ENCODE data around the gene TMEM35B. TPM values are rescaled to one million over a fixed set of nuclear protein-coding genes. Genes with fewer than 3 reads are reported as not detected.
"Not testable (repeated sequence)": the region's sequence is repeated elsewhere in the genome, so short reads cannot be mapped to it uniquely, and the experiment has no call there.

Gene TMEM35B
- total RNA-seq, 1 donor from 2014 or later = 4.9 TPM

- no peak for DNase-seq (ENCODE audit: low spot score in 2 of 2)
- no peak for FAIRE-seq
Observed at GRCh38 chr1:34976384-34977209, 8.6 kb downstream of the TMEM35B start.

GRCh38 chr1:34975771-34976170 lies 9.4 kb downstream of the TMEM35B start:
- FAIRE-seq (no peak), DNase-seq (ENCODE audit: low spot score in 2 of 2) (no peak)

- FAIRE-seq (no peak), DNase-seq (ENCODE audit: low spot score in 2 of 2) (no peak)
Observed at GRCh38 chr1:34975338-34975737, 9.8 kb downstream of the TMEM35B start.

DNA sequence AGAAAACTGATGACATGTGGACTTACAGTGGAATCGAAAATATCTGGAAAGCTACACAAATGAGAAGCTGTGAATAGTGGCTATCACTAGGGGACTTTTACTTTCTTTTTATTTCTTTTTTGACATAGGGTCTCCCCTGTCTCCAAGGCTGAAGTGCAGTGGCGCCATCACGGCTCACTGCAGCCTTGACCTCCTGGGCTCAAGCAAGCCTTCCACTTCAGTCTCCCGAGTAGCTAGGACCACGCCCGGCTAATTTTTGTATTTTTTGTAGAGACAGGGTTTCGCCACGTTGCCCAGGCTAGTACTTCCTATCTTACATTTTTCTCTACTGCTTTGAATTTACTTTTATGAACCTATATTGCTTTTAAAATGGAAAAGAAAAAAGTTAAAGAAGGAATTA lies 10.5 kb downstream of the TMEM35B start:
- DNase-seq (ENCODE audit: low spot score in 2 of 2) (no peak), FAIRE-seq (no peak)

GRCh38 chr1:34973326-34973725 lies 11.8 kb downstream of the TMEM35B start:
- DNase-seq (ENCODE audit: low spot score in 2 of 2) (no peak), FAIRE-seq (no peak)

DNA sequence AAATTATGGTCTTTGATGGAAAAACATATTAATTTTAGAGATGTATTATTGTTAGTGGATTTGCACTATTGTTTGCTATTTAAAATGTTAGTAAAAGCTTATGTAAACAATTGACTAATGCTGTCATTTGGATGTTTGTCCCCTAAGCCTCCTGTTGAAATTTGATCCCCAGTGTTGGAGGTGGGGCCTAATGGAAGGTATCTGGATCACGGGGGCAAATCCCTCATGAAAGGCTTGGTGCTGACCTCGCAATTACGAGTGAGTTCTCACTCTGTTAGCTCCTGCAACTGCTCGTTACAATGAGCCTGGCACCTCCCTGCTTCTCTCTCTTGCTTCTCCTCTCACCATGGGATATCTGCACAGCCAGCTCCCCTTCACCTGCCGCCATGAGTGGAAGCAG lies 14.3 kb downstream of the TMEM35B start:
- no peak for DNase-seq (ENCODE audit: low spot score in 2 of 2)

DNA sequence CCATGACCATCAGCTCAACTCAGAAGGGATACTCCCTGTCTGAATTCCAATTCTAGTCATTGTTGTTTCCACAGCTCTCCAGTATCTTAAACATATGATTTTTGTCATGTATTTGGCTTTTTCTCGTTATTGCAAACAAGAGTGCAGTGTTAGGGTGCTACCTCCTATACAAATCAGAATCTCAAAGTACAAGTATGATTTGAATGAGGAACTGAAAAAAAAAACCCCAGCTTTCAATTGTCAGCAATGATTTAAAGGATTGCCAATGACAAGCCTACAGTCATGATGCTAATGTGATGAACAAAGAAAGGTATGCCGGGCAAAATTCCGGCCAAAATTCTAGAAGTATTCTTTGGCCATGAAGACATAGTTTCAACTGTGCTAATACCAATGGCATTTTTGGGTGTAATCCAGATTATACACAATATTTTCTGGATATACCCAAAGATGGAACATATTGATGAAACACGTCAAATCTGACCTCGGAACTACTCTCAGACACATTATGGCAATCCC lies 14.9 kb downstream of the TMEM35B start:
- FAIRE-seq (no peak), DNase-seq (ENCODE audit: low spot score in 2 of 2) (no peak)

More for the DNA sequence above, 14.3 kb downstream of the TMEM35B start:
- FAIRE-seq = no peak

- not testable (repeated sequence) for FAIRE-seq; DNase-seq (ENCODE audit: low spot score in 2 of 2)
Observed at GRCh38 chr1:34968297-34968696, 16.9 kb downstream of the TMEM35B start.

DNA sequence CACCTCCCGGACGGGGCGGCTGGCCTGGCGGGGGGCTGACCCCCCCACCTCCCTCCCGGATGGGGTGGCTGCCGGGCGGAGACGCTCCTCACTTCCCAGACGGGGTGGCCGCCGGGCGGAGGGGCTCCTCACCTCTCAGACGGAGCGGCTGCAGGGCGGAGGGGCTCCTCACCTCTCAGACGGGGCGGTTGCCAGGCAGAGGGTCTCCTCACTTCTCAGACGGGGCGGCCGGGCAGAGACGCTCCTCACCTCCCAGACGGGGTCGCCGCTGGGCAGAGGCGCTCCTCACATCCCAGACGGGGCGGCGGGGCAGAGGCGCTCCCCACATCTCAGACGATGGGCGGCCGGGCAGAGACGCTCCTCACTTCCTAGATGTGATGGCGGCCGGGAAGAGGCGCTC lies 17.5 kb downstream of the TMEM35B start:
- FAIRE-seq = not testable (repeated sequence)

GRCh38 chr1:34965597-34965996 lies 19.6 kb downstream of the TMEM35B start:
- no peak for FAIRE-seq
- DNase-seq (ENCODE audit: low spot score in 2 of 2) = no peak

More for the DNA sequence above, 17.5 kb downstream of the TMEM35B start:
- not testable (repeated sequence) for DNase-seq (ENCODE audit: low spot score in 2 of 2)

DNA sequence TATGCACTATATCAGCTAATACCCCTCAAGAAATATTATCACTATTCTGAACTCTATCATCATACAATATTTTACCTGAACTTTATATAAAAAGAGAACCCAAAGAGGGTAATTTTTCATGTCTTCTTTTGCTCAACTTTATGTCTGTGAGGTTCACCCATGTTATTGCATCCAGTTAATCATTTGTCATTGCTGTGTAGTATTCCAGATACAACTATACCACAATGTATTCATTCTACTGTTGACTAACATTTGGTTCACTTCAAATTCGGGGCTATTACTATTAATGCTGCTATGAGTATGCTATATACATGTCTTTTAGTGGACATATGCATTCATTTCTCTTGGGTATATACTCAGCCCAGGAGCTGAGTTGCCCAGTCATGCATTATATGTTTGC lies 34.7 kb downstream of the TMEM35B start:
- FAIRE-seq (no peak), DNase-seq (ENCODE audit: low spot score in 2 of 2) (no peak)

- DNase-seq (ENCODE audit: low spot score in 2 of 2); FAIRE-seq: not testable (repeated sequence)
Observed at GRCh38 chr1:34948739-34949138, 36.4 kb downstream of the TMEM35B start.

DNA sequence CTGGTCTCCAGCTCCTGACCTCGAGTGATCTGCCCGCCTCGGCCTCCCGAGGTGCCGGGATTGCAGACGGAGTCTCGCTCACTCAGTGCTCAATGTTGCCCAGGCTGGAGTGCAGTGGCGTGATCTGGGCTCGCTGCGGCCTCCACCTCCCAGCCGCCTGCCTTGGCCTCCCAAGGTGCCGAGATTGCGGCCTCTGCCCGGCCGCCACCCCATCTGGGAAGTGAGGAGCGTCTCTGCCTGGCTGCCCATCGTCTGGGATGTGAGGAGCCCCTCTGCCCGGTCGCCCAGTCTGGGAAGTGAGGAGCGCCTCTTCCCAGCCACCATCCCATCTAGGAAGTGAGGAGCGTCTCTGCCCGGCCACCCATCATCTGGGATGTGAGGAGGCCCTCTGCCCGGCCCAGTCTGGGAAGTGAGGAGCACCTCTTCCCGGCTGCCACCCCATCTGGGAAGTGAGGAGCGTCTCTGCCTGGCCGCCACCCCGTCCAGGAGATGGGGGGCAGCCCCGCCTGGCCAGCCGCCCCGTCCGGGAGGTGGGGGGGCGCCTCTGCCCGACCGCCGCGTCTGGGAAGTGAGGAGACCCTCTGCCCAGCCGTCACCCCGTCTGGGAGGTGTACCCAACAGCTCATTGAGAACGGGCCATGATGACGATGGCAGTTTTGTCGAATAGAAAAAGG lies 37.4 kb downstream of the TMEM35B start:
- not testable (repeated sequence) for FAIRE-seq; DNase-seq (ENCODE audit: low spot score in 2 of 2)

DNA sequence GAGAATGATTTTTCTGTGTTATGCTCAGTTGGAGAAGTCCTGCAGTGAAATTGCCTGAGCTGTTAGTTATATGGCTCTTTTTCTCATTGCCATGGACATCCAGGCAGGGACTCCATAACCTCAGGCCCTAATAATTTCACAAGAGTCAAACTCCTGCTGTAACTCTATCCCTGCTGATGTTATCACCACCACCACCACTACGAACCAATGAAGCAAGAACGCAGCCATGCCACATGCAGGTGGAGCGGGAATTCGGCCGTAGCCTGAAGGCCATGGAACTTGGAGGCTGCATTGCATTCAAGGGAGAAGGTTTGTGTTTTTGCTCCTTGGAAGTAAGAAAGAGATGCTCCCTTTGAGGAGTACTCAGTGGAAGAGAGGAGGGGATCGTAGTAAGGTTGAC lies 38.9 kb downstream of the TMEM35B start:
- DNase-seq (ENCODE audit: low spot score in 2 of 2) = no peak
- FAIRE-seq = no peak

GRCh38 chr1:34941798-34942197 lies 43.3 kb downstream of the TMEM35B start:
- DNase-seq (ENCODE audit: low spot score in 2 of 2); FAIRE-seq: not testable (repeated sequence)

Small RNAs within 50 kb of the gene (small RNA-seq; reads per million reads assigned to genes)
- gene TMEM35B = not detected

Other genes starting within 250 kb of the TMEM35B start
- not detected for gene GJB5, start 230.3 kb downstream of the TMEM35B start, total RNA-seq
- not detected for gene GJB4, start 225.6 kb downstream of the TMEM35B start, total RNA-seq
- gene GJB3, start 204.1 kb downstream of the TMEM35B start, total RNA-seq = not detected
- gene GJA4, start 192.3 kb downstream of the TMEM35B start, total RNA-seq = 3.3 TPM
- 7.7 TPM for gene SMIM12, start 125.6 kb downstream of the TMEM35B start, total RNA-seq
- gene DLGAP3, start 55.7 kb downstream of the TMEM35B start, total RNA-seq = 3.3 TPM
- 37.5 TPM for gene ZMYM6, start 46.6 kb upstream of the TMEM35B start, total RNA-seq
- 32.6 TPM for gene ZMYM1, start 94.0 kb upstream of the TMEM35B start, total RNA-seq
- gene SFPQ, start 207.8 kb upstream of the TMEM35B start, total RNA-seq = 364 TPM

Measured in frontal cortex (tissue), 4 donors.